Measurements from ENCODE around the gene AGBL4.

Gene AGBL4

DNA sequence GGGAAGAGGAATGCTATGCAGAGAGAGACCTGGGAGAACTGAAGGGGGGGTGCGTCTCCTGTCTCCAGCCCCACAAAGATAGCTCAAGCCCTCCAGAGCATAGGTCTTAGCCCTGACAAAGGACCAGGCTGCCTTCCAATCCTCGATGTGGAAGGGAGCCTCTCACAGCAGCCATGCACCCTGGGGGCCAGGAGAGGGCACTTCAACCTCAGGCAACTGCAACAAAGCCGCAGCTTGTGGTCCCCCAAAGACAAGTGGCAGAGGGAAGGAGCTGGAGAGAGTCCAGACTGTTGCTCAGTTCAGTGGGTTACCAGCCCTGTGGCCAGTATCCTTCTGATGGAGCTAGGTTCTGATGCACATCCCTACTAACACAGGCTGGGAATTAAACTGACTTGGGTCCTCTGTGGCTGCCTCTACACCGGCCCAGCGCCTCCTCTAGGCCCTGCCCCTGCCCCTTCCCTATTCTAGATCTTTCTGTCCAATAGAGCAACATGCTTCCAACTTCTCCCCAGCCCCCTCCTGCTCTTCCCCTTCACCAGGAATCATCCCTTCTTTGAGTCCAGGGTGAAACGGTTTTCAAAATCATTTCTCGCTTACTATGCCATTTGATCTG lies 1451.0 kb downstream of the AGBL4 start:
- 54% methylated on average over 7 of the region's 7 CpGs for WGBS
- no peak overlapping the region for H3K9ac ChIP-seq (ENCODE audit: low read depth, low read length)
- H3K27ac ChIP-seq (ENCODE audit: low read depth, low read length): no peak overlapping the region
- H3K36me3 ChIP-seq (ENCODE audit: insufficient read depth, low read length): no peaks in the 10 kb centered on the region
- no peaks in the 10 kb centered on the region for H3K9me3 ChIP-seq (ENCODE audit: insufficient read depth, low read depth, low read length)
- no peaks in the 10 kb centered on the region for H3K4me1 ChIP-seq (ENCODE audit: insufficient read depth, low read length)
- no peak overlapping the region for H3K4me3 ChIP-seq (ENCODE audit: low read length)
- H3K27me3 ChIP-seq (ENCODE audit: insufficient read depth, low read length): peaks cover 2% of the 10 kb centered on the region; the same call in 1 of the 2 replicates

DNA sequence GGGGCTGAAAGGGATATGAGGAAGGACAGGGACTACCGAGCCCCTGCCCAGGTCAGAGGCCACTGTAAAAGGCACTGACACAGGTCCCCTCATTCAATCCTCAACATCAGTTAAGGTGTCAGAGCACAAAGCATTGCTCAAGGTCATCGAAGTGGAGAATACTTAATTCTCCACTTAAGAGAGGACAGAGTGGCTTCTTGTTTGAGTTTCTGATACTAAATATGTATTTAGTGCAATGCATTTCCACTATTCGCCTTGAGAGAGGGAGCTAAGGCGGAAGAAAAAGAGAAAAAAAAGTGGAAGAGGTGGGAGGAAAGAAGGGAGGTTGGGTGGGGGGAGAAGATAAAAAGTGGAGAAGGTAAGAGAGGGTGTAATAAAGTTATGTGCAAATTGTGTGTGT lies 1451.6 kb downstream of the AGBL4 start:
- Histone ChIP-seq H3K4me1 (ENCODE audit: insufficient read depth, low read length) (no peaks in the 10 kb centered on the region), H3K4me3 (ENCODE audit: low read length) (no peak overlapping the region), H3K27me3 (ENCODE audit: insufficient read depth, low read length) (peaks cover 2% of the 10 kb centered on the region; the same call in 1 of the 2 replicates), H3K36me3 (ENCODE audit: insufficient read depth, low read length) (no peaks in the 10 kb centered on the region), H3K27ac (ENCODE audit: low read depth, low read length) (no peak overlapping the region), H3K9me3 (ENCODE audit: insufficient read depth, low read depth, low read length) (no peaks in the 10 kb centered on the region), H3K9ac (ENCODE audit: low read depth, low read length) (no peak overlapping the region)
- WGBS: 87% methylated on average over 4 of the region's 4 CpGs

DNA sequence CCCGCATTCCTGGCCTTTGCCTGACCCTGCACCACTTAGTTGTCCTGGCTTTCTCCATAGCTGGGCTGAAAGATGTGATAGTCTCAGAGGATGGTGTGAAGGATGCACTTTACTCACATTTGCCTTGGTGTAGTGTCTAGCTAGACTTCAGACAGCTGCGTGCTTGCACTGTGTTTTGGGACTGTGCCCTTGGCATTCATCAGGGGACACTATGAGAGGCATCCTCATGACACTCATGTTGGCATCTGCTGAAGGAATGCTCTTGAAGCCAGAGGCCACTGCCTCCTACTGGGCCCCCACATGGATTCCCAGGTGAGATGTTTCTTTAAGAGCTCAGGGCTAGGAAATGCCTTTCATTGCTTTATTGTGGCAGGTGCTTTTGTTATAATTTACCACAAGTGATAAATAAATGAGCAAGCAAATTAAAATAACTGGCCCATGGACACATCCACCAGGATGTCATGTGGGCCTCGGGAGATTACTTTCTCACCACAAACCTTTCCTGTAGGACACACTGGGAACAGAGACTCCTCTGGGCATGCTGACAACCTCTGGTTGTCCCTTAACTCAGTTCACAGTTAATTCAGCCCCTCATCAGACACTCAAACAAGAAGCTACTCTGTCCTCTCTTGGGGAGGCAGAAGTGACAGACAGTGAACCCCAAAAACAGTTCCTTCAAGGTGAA lies 1452.3 kb downstream of the AGBL4 start:
- Histone ChIP-seq H3K27me3 (ENCODE audit: insufficient read depth, low read length) (peaks cover 2% of the 10 kb centered on the region; the same call in 1 of the 2 replicates), H3K9me3 (ENCODE audit: insufficient read depth, low read depth, low read length) (no peaks in the 10 kb centered on the region), H3K9ac (ENCODE audit: low read depth, low read length) (no peak overlapping the region), H3K36me3 (ENCODE audit: insufficient read depth, low read length) (no peaks in the 10 kb centered on the region), H3K4me1 (ENCODE audit: insufficient read depth, low read length) (no peaks in the 10 kb centered on the region), H3K4me3 (ENCODE audit: low read length) (no peak overlapping the region), H3K27ac (ENCODE audit: low read depth, low read length) (no peak overlapping the region)
- 84% methylated on average over 3 of the region's 3 CpGs for WGBS

DNA sequence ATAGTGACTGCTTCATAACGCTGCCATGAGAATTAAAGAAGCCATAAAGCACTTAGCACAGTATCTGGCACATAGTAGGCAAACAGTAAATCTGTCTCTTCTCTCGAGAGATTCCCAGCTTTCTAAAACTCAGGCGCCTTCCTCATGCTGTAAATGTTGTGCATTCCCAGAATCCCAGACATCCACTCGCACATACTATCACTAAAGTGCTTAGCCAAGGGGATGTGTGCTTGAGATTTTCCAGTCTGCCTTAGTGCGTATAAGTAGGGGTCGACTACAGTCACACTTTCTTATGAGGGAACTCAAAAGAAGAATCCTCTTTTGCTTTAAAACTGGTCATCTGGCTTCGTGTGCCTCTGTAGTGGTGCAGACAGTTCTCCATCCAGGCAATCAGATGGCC lies 1453.2 kb downstream of the AGBL4 start:
- Histone ChIP-seq H3K27ac (ENCODE audit: low read depth, low read length) (no peak overlapping the region), H3K4me1 (ENCODE audit: insufficient read depth, low read length) (no peaks in the 10 kb centered on the region), H3K9ac (ENCODE audit: low read depth, low read length) (no peak overlapping the region), H3K36me3 (ENCODE audit: insufficient read depth, low read length) (no peaks in the 10 kb centered on the region), H3K9me3 (ENCODE audit: insufficient read depth, low read depth, low read length) (no peaks in the 10 kb centered on the region), H3K4me3 (ENCODE audit: low read length) (no peak overlapping the region), H3K27me3 (ENCODE audit: insufficient read depth, low read length) (peaks cover 2% of the 10 kb centered on the region; the same call in 1 of the 2 replicates)
- WGBS: 81% methylated on average over 7 of the region's 7 CpGs

DNA sequence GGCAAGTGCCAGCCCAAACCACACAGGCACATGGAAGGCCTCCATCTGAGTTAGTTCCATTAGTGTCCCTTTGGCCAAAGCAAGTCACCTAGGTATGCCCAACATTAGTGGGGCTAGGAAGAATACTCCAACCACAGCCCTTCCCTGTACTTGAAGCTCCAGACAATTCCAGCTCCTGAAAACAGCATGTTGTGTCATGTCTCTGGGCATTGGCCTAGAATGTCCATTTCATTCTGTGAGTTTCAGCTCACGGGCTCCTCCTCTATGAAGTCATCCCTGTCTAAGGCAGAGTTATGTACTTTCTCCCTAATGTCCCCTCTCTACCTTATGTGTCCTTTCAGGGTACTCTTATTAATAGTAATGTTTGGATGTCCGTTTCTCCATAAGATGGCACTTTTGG lies 1455.3 kb downstream of the AGBL4 start:
- Histone ChIP-seq H3K27ac (ENCODE audit: low read depth, low read length) (no peak overlapping the region), H3K36me3 (ENCODE audit: insufficient read depth, low read length) (no peaks in the 10 kb centered on the region), H3K9me3 (ENCODE audit: insufficient read depth, low read depth, low read length) (no peaks in the 10 kb centered on the region), H3K4me1 (ENCODE audit: insufficient read depth, low read length) (peaks cover 5% of the 10 kb centered on the region), H3K9ac (ENCODE audit: low read depth, low read length) (no peak overlapping the region), H3K4me3 (ENCODE audit: low read length) (no peak overlapping the region), H3K27me3 (ENCODE audit: insufficient read depth, low read length) (peaks cover 2% of the 10 kb centered on the region; the same call in 1 of the 2 replicates)
- 90% methylated on average over 2 of the region's 2 CpGs for WGBS

DNA sequence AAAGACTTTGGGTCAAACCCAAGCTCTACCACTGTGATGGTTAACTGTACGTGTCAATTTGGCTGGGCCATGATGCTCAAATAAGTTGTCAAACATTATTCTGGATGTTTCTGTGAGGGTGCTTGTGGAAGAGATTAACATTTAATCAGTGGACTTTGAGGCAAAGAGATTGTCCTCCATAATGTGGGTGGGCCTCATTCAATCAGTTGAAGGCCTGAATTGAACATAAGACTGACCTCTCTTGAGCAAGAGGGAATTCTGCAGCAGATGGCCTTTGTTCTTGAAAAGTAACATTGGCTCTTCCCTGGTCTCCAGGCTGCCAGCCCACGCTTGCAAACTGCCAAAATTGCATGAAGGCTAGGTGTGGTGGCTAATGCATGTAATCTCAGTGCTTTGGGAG lies 1457.3 kb downstream of the AGBL4 start:
- Histone ChIP-seq H3K27me3 (ENCODE audit: insufficient read depth, low read length) (peaks cover 2% of the 10 kb centered on the region; the same call in 1 of the 2 replicates), H3K4me3 (ENCODE audit: low read length) (no peak overlapping the region), H3K36me3 (ENCODE audit: insufficient read depth, low read length) (no peaks in the 10 kb centered on the region), H3K27ac (ENCODE audit: low read depth, low read length) (no peak overlapping the region), H3K4me1 (ENCODE audit: insufficient read depth, low read length) (peaks cover 14% of the 10 kb centered on the region), H3K9ac (ENCODE audit: low read depth, low read length) (no peak overlapping the region), H3K9me3 (ENCODE audit: insufficient read depth, low read depth, low read length) (no peaks in the 10 kb centered on the region)
- 89% methylated on average over 2 of the region's 2 CpGs for WGBS

DNA sequence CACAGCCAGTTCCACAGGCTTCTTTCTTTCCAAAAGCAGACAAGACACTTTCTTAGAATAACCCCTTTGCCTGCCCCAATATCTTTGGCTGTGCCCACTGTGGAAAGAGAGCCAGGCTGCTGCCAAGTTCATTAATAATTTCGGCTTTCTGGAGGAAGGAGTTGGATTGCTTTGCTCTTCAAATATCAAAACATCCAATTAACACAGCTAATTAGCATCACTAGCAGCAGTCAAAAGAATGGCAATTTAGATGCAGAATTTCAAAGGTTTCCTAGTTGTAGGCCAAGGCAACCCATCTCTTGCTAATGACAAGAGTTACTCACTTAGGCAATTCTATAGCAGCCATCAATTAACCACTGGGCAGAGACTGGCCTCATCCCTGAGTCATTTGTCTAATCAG lies 1460.7 kb downstream of the AGBL4 start:
- Histone ChIP-seq H3K27me3 (ENCODE audit: insufficient read depth, low read length) (no peaks in the 10 kb centered on the region), H3K9ac (ENCODE audit: low read depth, low read length) (no peak overlapping the region), H3K4me1 (ENCODE audit: insufficient read depth, low read length) (peaks cover 14% of the 10 kb centered on the region), H3K9me3 (ENCODE audit: insufficient read depth, low read depth, low read length) (no peaks in the 10 kb centered on the region), H3K4me3 (ENCODE audit: low read length) (no peak overlapping the region), H3K27ac (ENCODE audit: low read depth, low read length) (no peak overlapping the region), H3K36me3 (ENCODE audit: insufficient read depth, low read length) (no peaks in the 10 kb centered on the region)
- WGBS: 88% methylated on average over 1 of the region's 1 CpG

DNA sequence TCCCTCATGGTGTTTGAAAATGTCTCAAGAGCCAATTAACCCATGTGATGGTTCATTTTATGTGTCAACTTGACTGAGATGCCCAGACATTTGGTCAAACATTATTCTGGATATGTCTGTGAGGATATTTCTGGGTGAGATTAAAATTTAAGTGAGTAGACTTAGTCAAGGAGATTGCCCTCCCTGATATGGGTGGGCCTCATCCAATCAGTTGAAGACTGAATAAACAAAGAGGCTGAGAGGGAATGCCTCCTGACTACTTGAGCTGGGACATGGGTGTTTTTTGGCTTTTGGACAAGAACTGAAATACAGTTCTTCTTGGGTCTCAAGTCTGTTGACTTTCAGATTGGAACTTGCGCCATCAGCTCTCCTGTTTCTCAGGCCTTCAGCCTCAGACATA lies 1462.3 kb downstream of the AGBL4 start:
- no peak overlapping the region for H3K4me3 ChIP-seq (ENCODE audit: low read length)
- H3K36me3 ChIP-seq (ENCODE audit: insufficient read depth, low read length): no peaks in the 10 kb centered on the region
- no peaks in the 10 kb centered on the region for H3K27me3 ChIP-seq (ENCODE audit: insufficient read depth, low read length)
- H3K27ac ChIP-seq (ENCODE audit: low read depth, low read length): no peak overlapping the region
- H3K4me1 ChIP-seq (ENCODE audit: insufficient read depth, low read length): peaks cover 14% of the 10 kb centered on the region
- no peak overlapping the region for H3K9ac ChIP-seq (ENCODE audit: low read depth, low read length)
- H3K9me3 ChIP-seq (ENCODE audit: insufficient read depth, low read depth, low read length): no peaks in the 10 kb centered on the region
- WGBS: 97% methylated on average over 1 of the region's 1 CpG

DNA sequence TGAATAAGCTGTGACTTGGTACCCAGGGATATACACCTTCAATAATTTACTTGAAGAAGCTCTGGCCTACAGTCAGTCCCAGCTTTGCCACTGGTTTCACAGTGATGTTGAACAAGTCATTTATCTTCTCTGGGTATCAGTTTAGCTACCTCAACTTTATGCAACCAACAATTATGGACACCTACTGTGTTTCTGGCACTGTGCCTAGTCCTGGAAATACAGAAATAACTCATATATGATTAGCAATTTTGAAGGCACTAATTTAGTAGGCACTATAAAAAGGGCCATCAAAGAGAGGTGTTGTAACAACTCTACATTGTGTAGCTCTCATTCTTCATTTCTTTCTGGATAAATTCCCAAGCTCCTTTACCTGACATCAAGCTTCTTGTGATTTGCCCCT lies 1463.2 kb downstream of the AGBL4 start:
- H3K27ac ChIP-seq (ENCODE audit: low read depth, low read length): no peak overlapping the region
- H3K27me3 ChIP-seq (ENCODE audit: insufficient read depth, low read length): no peaks in the 10 kb centered on the region
- H3K4me3 ChIP-seq (ENCODE audit: low read length): no peak overlapping the region
- H3K4me1 ChIP-seq (ENCODE audit: insufficient read depth, low read length): peaks cover 14% of the 10 kb centered on the region
- H3K36me3 ChIP-seq (ENCODE audit: insufficient read depth, low read length): no peaks in the 10 kb centered on the region
- no peaks in the 10 kb centered on the region for H3K9me3 ChIP-seq (ENCODE audit: insufficient read depth, low read depth, low read length)
- no peak overlapping the region for H3K9ac ChIP-seq (ENCODE audit: low read depth, low read length)

DNA sequence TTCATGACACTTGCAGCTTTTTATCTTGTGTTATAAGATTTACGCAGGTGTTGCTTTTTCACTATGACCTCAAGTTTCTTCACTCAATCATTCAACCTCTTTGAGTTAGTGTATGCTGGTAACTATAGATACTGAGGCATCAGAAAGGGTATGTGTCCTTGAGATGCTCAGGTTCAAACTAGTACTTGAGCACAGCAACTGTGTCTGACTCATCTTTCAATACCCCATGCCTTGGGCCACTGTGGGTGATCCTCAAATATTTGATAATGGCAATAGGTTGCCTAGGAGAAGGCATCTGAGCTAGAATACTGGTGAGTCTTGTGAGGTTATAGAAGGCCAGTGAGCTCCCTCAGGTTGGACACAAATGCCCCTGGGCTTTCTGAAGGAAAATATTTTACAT lies 1463.6 kb downstream of the AGBL4 start:
- Histone ChIP-seq H3K27ac (ENCODE audit: low read depth, low read length) (no peak overlapping the region), H3K4me1 (ENCODE audit: insufficient read depth, low read length) (peaks cover 14% of the 10 kb centered on the region), H3K36me3 (ENCODE audit: insufficient read depth, low read length) (no peaks in the 10 kb centered on the region), H3K27me3 (ENCODE audit: insufficient read depth, low read length) (no peaks in the 10 kb centered on the region), H3K9ac (ENCODE audit: low read depth, low read length) (no peak overlapping the region), H3K9me3 (ENCODE audit: insufficient read depth, low read depth, low read length) (no peaks in the 10 kb centered on the region), H3K4me3 (ENCODE audit: low read length) (no peak overlapping the region)
- WGBS: no CpG with 5 or more reads among the region's 1 CpG

DNA sequence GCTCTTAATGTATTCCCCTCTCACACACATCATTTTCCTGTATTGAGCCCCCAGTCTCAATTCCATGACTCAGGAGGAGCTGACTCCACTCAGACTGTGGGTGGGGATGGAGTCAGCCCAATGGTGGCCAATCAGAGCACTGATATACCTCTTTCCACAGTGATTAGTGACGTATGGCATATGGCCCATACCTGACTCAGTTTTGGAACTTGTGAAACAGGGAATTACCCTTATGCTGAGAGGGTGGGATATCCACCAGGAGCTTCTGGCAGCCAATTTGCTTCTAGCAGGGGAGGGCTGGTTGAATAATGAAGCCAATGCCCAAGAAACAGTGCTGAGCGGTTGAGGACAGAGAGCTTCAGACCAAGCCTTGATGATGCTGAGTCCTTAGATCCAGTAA lies 1465.4 kb downstream of the AGBL4 start:
- Histone ChIP-seq H3K9ac (ENCODE audit: low read depth, low read length) (no peak overlapping the region), H3K36me3 (ENCODE audit: insufficient read depth, low read length) (no peaks in the 10 kb centered on the region), H3K27ac (ENCODE audit: low read depth, low read length) (no peak overlapping the region), H3K27me3 (ENCODE audit: insufficient read depth, low read length) (no peaks in the 10 kb centered on the region), H3K4me3 (ENCODE audit: low read length) (no peak overlapping the region), H3K4me1 (ENCODE audit: insufficient read depth, low read length) (peaks cover 7% of the 10 kb centered on the region), H3K9me3 (ENCODE audit: insufficient read depth, low read depth, low read length) (no peaks in the 10 kb centered on the region)
- 91% methylated on average over 2 of the region's 2 CpGs for WGBS
